IMR-90 (cell line): ENCODE results near the gene ACOT4. TPM values are rescaled to one million over a fixed set of nuclear protein-coding genes. Genes with fewer than 3 reads are reported as not detected.
A peak's percentile ranks its signal among the peaks of the same experiment; 100 is the strongest.
"Not testable (repeated sequence)": the region's sequence is repeated elsewhere in the genome, so short reads cannot be mapped to it uniquely, and the experiment has no call there.

Experiments used
- ATAC-seq: fragments of 200-7000 bp; cut with Tn5 transposase; 2 replicates; pipeline ENCODE4 v1.9.1; 2020; ENCODE audit warnings: low read depth, mild to moderate bottlenecking, moderate library complexity
- BruUV-seq: library from RNA; stranded (reverse); fragments of 400-500 nt; replicated peaks from 2 replicates; lab custom pipeline; 2021; lab: Mats Ljungman, UMichigan
- CTCF ChIA-PET: fragments of 300-600 bp; formaldehyde crosslinking; extraction: SDS; loops from one replicate; lab custom pipeline; 2021; ENCODE audit warnings: antibody characterized with exemption; lab: Yijun Ruan, JAX
- POLR2A ChIA-PET: fragments of 300-600 bp; sonication (Branson Sonifier 250); formaldehyde crosslinking; loops from one replicate; lab custom pipeline; 2022; ENCODE audit warnings: antibody characterized with exemption; ENCODE audit not compliant: unreplicated experiment; lab: Charles Lee
- DNase-seq: peaks from one replicate; pipeline ENCODE4 v3.0.0; 2013
- H2AFZ ChIP-seq: replicated peaks from 2 replicates; pipeline ENCODE3; 2013; ENCODE audit warnings: low read length, mild to moderate bottlenecking; ENCODE audit not compliant: poor library complexity
- H2AK5ac ChIP-seq: 2 replicates; pipeline ENCODE4 v1.6.1; 2013; ENCODE audit warnings: low read depth, low read length, inconsistent platforms
- H2AK9ac ChIP-seq: replicated peaks from 2 replicates; pipeline ENCODE3; 2013; ENCODE audit warnings: mild to moderate bottlenecking, low read depth, low read length, moderate library complexity; ENCODE audit not compliant: poor library complexity
- H2BK120ac ChIP-seq: 2 replicates; pipeline ENCODE4 v1.6.1; 2013; ENCODE audit warnings: low read depth, low read length, inconsistent platforms
- H2BK15ac ChIP-seq: 3 replicates; pipeline ENCODE4 v1.6.1; 2013; ENCODE audit warnings: low read depth, low read length, inconsistent platforms
- H2BK20ac ChIP-seq: 2 replicates; pipeline ENCODE4 v1.6.1; 2013; ENCODE audit warnings: low read depth, mild to moderate bottlenecking, inconsistent platforms, low read length, moderate library complexity
- H2BK5ac ChIP-seq: 2 replicates; pipeline ENCODE4 v1.6.1; 2013; ENCODE audit warnings: mild to moderate bottlenecking, low read depth, low read length, inconsistent platforms; ENCODE audit not compliant: poor library complexity, severe bottlenecking
- H3K14ac ChIP-seq: replicated peaks from 2 replicates; pipeline ENCODE4 v1.6.1; 2013; ENCODE audit warnings: low read depth, low read length, inconsistent platforms
- H3K18ac ChIP-seq: 2 replicates; pipeline ENCODE4 v1.6.1; 2013; ENCODE audit warnings: low read depth, low read length, control low read depth
- H3K23ac ChIP-seq: 2 replicates; pipeline ENCODE4 v1.6.1; 2013; ENCODE audit warnings: low read depth, low read length, inconsistent platforms
- H3K27ac ChIP-seq: 2 replicates; pipeline ENCODE4 v1.5.1; 2013; ENCODE audit warnings: mild to moderate bottlenecking, control low read depth, low read length; ENCODE audit not compliant: insufficient read depth
- H3K27me3 ChIP-seq: 2 replicates; pipeline ENCODE4 v1.6.1; 2013; ENCODE audit warnings: low read length; ENCODE audit not compliant: control insufficient read depth, insufficient read depth
- H3K36me3 ChIP-seq: 2 replicates; pipeline ENCODE4 v1.6.1; 2013; ENCODE audit warnings: low read length, mixed read lengths; ENCODE audit not compliant: control insufficient read depth, insufficient read depth
- H3K4ac ChIP-seq: 2 replicates; pipeline ENCODE4 v1.6.1; 2013; ENCODE audit warnings: low read depth, low read length, inconsistent platforms
- H3K4me1 ChIP-seq: 2 replicates; pipeline ENCODE4 v1.6.1; 2013; ENCODE audit warnings: low read length, mixed read lengths; ENCODE audit not compliant: control insufficient read depth, insufficient read depth
- H3K4me2 ChIP-seq: 2 replicates; pipeline ENCODE4 v1.6.1; 2013; ENCODE audit warnings: low read depth, mild to moderate bottlenecking, control low read depth, low read length, moderate library complexity
- H3K4me3 ChIP-seq: 2 replicates; pipeline ENCODE4 v1.5.1; 2013; ENCODE audit warnings: low read depth, mild to moderate bottlenecking, control low read depth, low read length, moderate library complexity; ENCODE audit not compliant: insufficient read depth
- H3K56ac ChIP-seq: 2 replicates; pipeline ENCODE4 v1.6.1; 2013; ENCODE audit warnings: low read length, inconsistent platforms; ENCODE audit not compliant: insufficient read depth; ENCODE audit errors: extremely low read depth
- H3K79me1 ChIP-seq, 2 experiments: 2 replicates each; pipeline ENCODE4 v1.6.1; 2013; ENCODE audit warnings: low read length in 2 of 2, inconsistent platforms in 1 of 2, low read depth in 1 of 2
- H3K9ac ChIP-seq: 2 replicates; pipeline ENCODE4 v1.6.1; 2013; ENCODE audit warnings: low read depth, low read length, control low read depth
- H3K9me1 ChIP-seq: 2 replicates; pipeline ENCODE4 v1.6.1; 2013; ENCODE audit warnings: low read length, inconsistent platforms; ENCODE audit not compliant: insufficient read depth
- H3K9me3 ChIP-seq: 2 replicates; pipeline ENCODE4 v1.6.1; 2013; ENCODE audit warnings: low read length; ENCODE audit not compliant: control insufficient read depth, insufficient read depth
- H4K20me1 ChIP-seq: 2 replicates; pipeline ENCODE4 v1.6.1; 2013; ENCODE audit warnings: low read length, inconsistent platforms; ENCODE audit not compliant: insufficient read depth
- H4K5ac ChIP-seq: 2 replicates; pipeline ENCODE4 v1.6.1; 2013; ENCODE audit warnings: mild to moderate bottlenecking, low read depth, low read length, control low read depth
- H4K8ac ChIP-seq, 2 experiments: 2 replicates each; pipeline ENCODE4 v1.6.1; 2013; ENCODE audit warnings: low read depth in 2 of 2, low read length in 2 of 2, control low read depth in 1 of 2, inconsistent platforms in 1 of 2
- H4K91ac ChIP-seq: 2 replicates; pipeline ENCODE4 v1.6.1; 2013; ENCODE audit warnings: low read depth, low read length, inconsistent platforms; ENCODE audit not compliant: insufficient read depth
- BHLHE40 ChIP-seq: fragments of 150-350 bp; IDR thresholded peaks from 2 replicates; pipeline ENCODE4 v1.6.1; 2016; ENCODE audit warnings: mild to moderate bottlenecking, low read depth, low read length
- POLR2A ChIP-seq: IDR thresholded peaks from 2 replicates; pipeline ENCODE4 v1.6.1; 2012; ENCODE audit warnings: mild to moderate bottlenecking, low read depth, low read length
- WGBS, 2 experiments: methylation state at CpG; one replicate each; pipeline versions ENCODE4 v1.1.5 to v1.1.7; 2013; ENCODE audit warnings: missing lambda C conversion rate in 2 of 2; ENCODE audit not compliant: insufficient read length in 1 of 2; ENCODE audit errors: extremely low coverage in 2 of 2; 5-methylcytosine and 5-hydroxymethylcytosine counted together
- dilution Hi-C: fragments of 300-500 bp; cut with HindIII; formaldehyde crosslinking; loops from one replicate; pipeline ENCODE4 v1.14.3; 2018; ENCODE audit warnings: low sequenced_read_pairs; ENCODE audit not compliant: unreplicated experiment
- in situ Hi-C: fragments of 300-500 bp; cut with MboI; formaldehyde crosslinking; loops from 3 replicates; pipeline ENCODE4 v1.14.3; 2019; ENCODE audit warnings: low sequenced_read_pairs, inconsistent platforms, mixed read lengths
- intact Hi-C: fragments of 100-400 bp; cut with micrococcal nuclease; formaldehyde crosslinking; loops from 2 replicates; pipeline ENCODE4 v1.10.0; 2022
- polyA plus RNA-seq, 3 experiments: library from polyadenylated mRNA; depleted of rRNA; stranded (reverse); fragments of >200 nt; gene quantifications; 2 replicates each; pipeline ENCODE4 v1.2.3, GENCODE V29; 2012; ENCODE audit warnings: low replicate concordance in 1 of 3
- total RNA-seq: library from RNA; depleted of rRNA; stranded (reverse); fragments of >200 nt; gene quantifications from 2 replicates; pipeline ENCODE4 v1.2.3, GENCODE V29; 2012

The ACOT4 gene
- total and polyA plus RNA-seq, 2 of the 4 experiments (the other 2 are of a cell fraction): 0.22 to 0.54 TPM

GRCh38 chr14:73569185-73569958 lies 22.3 kb upstream of the ACOT4 start, which contains the start of gene ACOT2:
Gene ACOT2 (plus strand): TSS chr14:73569213. CDS start chr14:73569241, 28 bp downstream.
- intact Hi-C loops: loop anchor here (5.0 kb wide), 1 partner anchor 47 kb away; no protein-coding TSS in a partner anchor
- peak within 1 kb of the TSS; percentile 94 for H3K18ac ChIP-seq
- H2BK120ac ChIP-seq: peak within 1 kb of the TSS; percentile 95
- peak within 1 kb of the TSS; percentile 97 for H3K23ac ChIP-seq
- peaks cover 15 to 29% of the 10 kb centered on the region in 2 experiments for H3K79me1 ChIP-seq
- in situ Hi-C loops, H3K9me1 ChIP-seq, H3K27me3 ChIP-seq, dilution Hi-C loops, H3K36me3 ChIP-seq, H4K20me1 ChIP-seq, H3K4me1 ChIP-seq, H3K9me3 ChIP-seq: not testable (repeated sequence)
- BruUV-seq: TSS peak; percentile 86
- ATAC-seq: peak; percentile 90
- H3K27ac ChIP-seq: peak within 1 kb of the TSS; percentile 92
- H3K4me2 ChIP-seq: peak within 1 kb of the TSS; percentile 86
- H3K4ac ChIP-seq: peak within 1 kb of the TSS; percentile 99
- peak within 1 kb of the TSS; percentile 88 for H3K56ac ChIP-seq
- 4% methylated on average over 20 of the region's 83 CpGs; no CpG with 5 or more reads in 1 of the 2 experiments for whole genome bisulfite sequencing, 2 experiments
- peak within 1 kb of the TSS; percentile 93 for H3K9ac ChIP-seq
- H2BK20ac ChIP-seq: peak within 1 kb of the TSS; percentile 73; the same call in 1 of the 2 replicates
- H4K8ac ChIP-seq: peak within 1 kb of the TSS; percentile 87 to 99
- CTCF ChIA-PET: interaction anchor here (1.5 kb wide), 1 partner anchor 61 kb away, joined by 5 read pairs; no protein-coding TSS in a partner anchor
- peak within 1 kb of the TSS; percentile 88; the same call in 2 of the 3 replicates for H2BK15ac ChIP-seq
- TF ChIP-seq POLR2A (peak; percentile 80), BHLHE40 (peak; percentile 85)
- H2AFZ ChIP-seq: peak within 1 kb of the TSS; percentile 95
- peak within 1 kb of the TSS; percentile 70 for H3K4me3 ChIP-seq
- peak within 1 kb of the TSS; percentile 81 for H2BK5ac ChIP-seq
- H2AK9ac ChIP-seq: peak within 1 kb of the TSS; percentile 95
- DNase-seq: peak; percentile 93
- H4K5ac ChIP-seq: peak within 1 kb of the TSS; percentile 95
- peak within 1 kb of the TSS; percentile 92 for H2AK5ac ChIP-seq
- peak within 1 kb of the TSS; percentile 99 for H4K91ac ChIP-seq
- POLR2A ChIA-PET: interaction anchor here (0.5 to 0.7 kb wide), 5 partner anchors 10 to 303 kb away, joined by 3 to 11 read pairs (median 4); no protein-coding TSS in a partner anchor
- H3K14ac ChIP-seq: peak within 1 kb of the TSS; percentile 99
